IPS-18a (cell line): ENCODE results near the gene PTPRS.
"Not testable (repeated sequence)": the region's sequence is repeated elsewhere in the genome, so short reads cannot be mapped to it uniquely, and the experiment has no call there.

Source experiments
- H3K27ac ChIP-seq: one replicate; pipeline ENCODE4 v1.5.1; 2013; ENCODE audit warnings: low read length
- H3K27me3 ChIP-seq: one replicate; pipeline ENCODE4 v1.6.1; 2013; ENCODE audit warnings: mild to moderate bottlenecking, low read length; ENCODE audit not compliant: control insufficient read depth, insufficient read depth
- H3K36me3 ChIP-seq: one replicate; pipeline ENCODE4 v1.6.1; 2013; ENCODE audit warnings: low read depth, low read length; ENCODE audit not compliant: control insufficient read depth
- H3K4me1 ChIP-seq: one replicate; pipeline ENCODE4 v1.6.1; 2013; ENCODE audit warnings: low read depth, low read length; ENCODE audit not compliant: control insufficient read depth
- H3K4me3 ChIP-seq: one replicate; pipeline ENCODE4 v1.5.1; 2013; ENCODE audit warnings: low read length
- H3K9ac ChIP-seq: one replicate; pipeline ENCODE4 v1.6.1; 2013; ENCODE audit warnings: mild to moderate bottlenecking, low read length, moderate library complexity
- H3K9me3 ChIP-seq: one replicate; pipeline ENCODE4 v1.6.1; 2013; ENCODE audit warnings: low read depth, low read length; ENCODE audit not compliant: control insufficient read depth

PTPRS gene

GRCh38 chr19:5329141-5329540 is 11.5 kb downstream of the PTPRS start:
- H3K9me3 ChIP-seq, result no peaks in the 10 kb centered on the region
- no peaks in the 10 kb centered on the region for H3K27me3 ChIP-seq
- H3K9ac ChIP-seq, result no peak overlapping the region
- no peaks in the 10 kb centered on the region for H3K4me1 ChIP-seq
- no peak overlapping the region for H3K27ac ChIP-seq
- no peak overlapping the region for H3K4me3 ChIP-seq
- H3K36me3 ChIP-seq, result peaks cover 3% of the 10 kb centered on the region

- not testable (repeated sequence) for H3K36me3 ChIP-seq, H3K9ac ChIP-seq, H3K27me3 ChIP-seq
Observed at GRCh38 chr19:5328407-5328806, 12.2 kb downstream of the PTPRS start.

GRCh38 chr19:5326986-5327623 is 13.5 kb downstream of the PTPRS start:
- H3K4me1 ChIP-seq, result no peaks in the 10 kb centered on the region
- H3K36me3 ChIP-seq, result no peaks in the 10 kb centered on the region
- H3K4me3 ChIP-seq, result no peak overlapping the region
- no peak overlapping the region for H3K9ac ChIP-seq
- no peaks in the 10 kb centered on the region for H3K27me3 ChIP-seq
- H3K9me3 ChIP-seq, result no peaks in the 10 kb centered on the region
- no peak overlapping the region for H3K27ac ChIP-seq

More at GRCh38 chr19:5328407-5328806, 12.2 kb downstream of the PTPRS start:
- not testable (repeated sequence) for H3K4me3 ChIP-seq, H3K27ac ChIP-seq, H3K4me1 ChIP-seq, H3K9me3 ChIP-seq

- Histone ChIP-seq H3K36me3 (no peaks in the 10 kb centered on the region), H3K27ac (no peak overlapping the region), H3K4me1 (no peaks in the 10 kb centered on the region), H3K9me3 (no peaks in the 10 kb centered on the region), H3K4me3 (no peak overlapping the region), H3K9ac (no peak overlapping the region), H3K27me3 (no peaks in the 10 kb centered on the region)
Observed at GRCh38 chr19:5326545-5326944, 14.1 kb downstream of the PTPRS start.

GRCh38 chr19:5324947-5325346 is 15.7 kb downstream of the PTPRS start:
- no peaks in the 10 kb centered on the region for H3K4me1 ChIP-seq
- H3K9ac ChIP-seq, result no peak overlapping the region
- H3K9me3 ChIP-seq, result no peaks in the 10 kb centered on the region
- no peak overlapping the region for H3K27ac ChIP-seq
- H3K36me3 ChIP-seq, result no peaks in the 10 kb centered on the region
- no peak overlapping the region for H3K4me3 ChIP-seq
- no peaks in the 10 kb centered on the region for H3K27me3 ChIP-seq

GRCh38 chr19:5323475-5323811 is 17.2 kb downstream of the PTPRS start:
- H3K27me3 ChIP-seq, result no peaks in the 10 kb centered on the region
- no peak overlapping the region for H3K27ac ChIP-seq
- H3K36me3 ChIP-seq, result no peaks in the 10 kb centered on the region
- no peaks in the 10 kb centered on the region for H3K9me3 ChIP-seq
- H3K9ac ChIP-seq, result no peak overlapping the region
- H3K4me3 ChIP-seq, result no peak overlapping the region
- no peaks in the 10 kb centered on the region for H3K4me1 ChIP-seq

- H3K27me3 ChIP-seq, result no peaks in the 10 kb centered on the region
- H3K4me1 ChIP-seq, result no peaks in the 10 kb centered on the region
- no peaks in the 10 kb centered on the region for H3K36me3 ChIP-seq
- H3K9ac ChIP-seq, result no peak overlapping the region
- no peaks in the 10 kb centered on the region for H3K9me3 ChIP-seq
- no peak overlapping the region for H3K27ac ChIP-seq
- H3K4me3 ChIP-seq, result no peak overlapping the region
Observed at GRCh38 chr19:5321851-5322681, 18.5 kb downstream of the PTPRS start.

GRCh38 chr19:5321066-5321642 is 19.5 kb downstream of the PTPRS start:
- Histone ChIP-seq H3K27ac (no peak overlapping the region), H3K4me1 (no peaks in the 10 kb centered on the region), H3K27me3 (no peaks in the 10 kb centered on the region), H3K9ac (no peak overlapping the region), H3K4me3 (no peak overlapping the region), H3K36me3 (no peaks in the 10 kb centered on the region), H3K9me3 (no peaks in the 10 kb centered on the region)

GRCh38 chr19:5319516-5319915 is 21.1 kb downstream of the PTPRS start:
- Histone ChIP-seq H3K4me3 (no peak overlapping the region), H3K27me3 (no peaks in the 10 kb centered on the region), H3K9ac (no peak overlapping the region), H3K27ac (no peak overlapping the region), H3K9me3 (no peaks in the 10 kb centered on the region), H3K36me3 (no peaks in the 10 kb centered on the region), H3K4me1 (no peaks in the 10 kb centered on the region)

GRCh38 chr19:5318306-5318705 is 22.3 kb downstream of the PTPRS start:
- no peaks in the 10 kb centered on the region for H3K4me1 ChIP-seq
- no peaks in the 10 kb centered on the region for H3K9me3 ChIP-seq
- no peaks in the 10 kb centered on the region for H3K36me3 ChIP-seq
- no peaks in the 10 kb centered on the region for H3K27me3 ChIP-seq
- H3K4me3 ChIP-seq, result no peak overlapping the region
- H3K27ac ChIP-seq, result no peak overlapping the region
- no peak overlapping the region for H3K9ac ChIP-seq

GRCh38 chr19:5317321-5317720 is 23.3 kb downstream of the PTPRS start:
- no peak overlapping the region for H3K4me3 ChIP-seq
- H3K9me3 ChIP-seq, result no peaks in the 10 kb centered on the region
- no peaks in the 10 kb centered on the region for H3K27me3 ChIP-seq
- H3K36me3 ChIP-seq, result no peaks in the 10 kb centered on the region
- no peak overlapping the region for H3K27ac ChIP-seq
- H3K4me1 ChIP-seq, result no peaks in the 10 kb centered on the region
- no peak overlapping the region for H3K9ac ChIP-seq

- Histone ChIP-seq H3K27me3 (no peaks in the 10 kb centered on the region), H3K36me3 (no peaks in the 10 kb centered on the region), H3K4me1 (no peaks in the 10 kb centered on the region), H3K4me3 (no peak overlapping the region), H3K9ac (no peak overlapping the region), H3K9me3 (no peaks in the 10 kb centered on the region), H3K27ac (no peak overlapping the region)
Observed at GRCh38 chr19:5316138-5316537, 24.5 kb downstream of the PTPRS start.
